GM23338 (cell line): ENCODE measurements around the gene ARL4A.

Source experiments
- CTCF ChIP-seq, 2 experiments: fragments of 200-600 bp in 1 of 2; sonication (generic) in 1 of 2; conservative IDR thresholded peaks; 2 replicates each; pipeline versions ENCODE4 v1.5.1 to v1.6.1; 2016 to 2017; ENCODE audit warnings: antibody characterized with exemption in 2 of 2, low read depth in 2 of 2, mild to moderate bottlenecking in 2 of 2, moderate library complexity in 1 of 2
- ETS1 ChIP-seq: IDR thresholded peaks from 2 replicates; pipeline ENCODE4 v1.6.1; 2016; ENCODE audit warnings: antibody characterized with exemption
- EZH2 ChIP-seq: fragments of 200-600 bp; sonication (generic); IDR thresholded peaks from one replicate; pipeline ENCODE4 v1.8.0; 2017; ENCODE audit warnings: antibody characterized with exemption, mild to moderate bottlenecking, low read depth; ENCODE audit not compliant: unreplicated experiment
- EZH2phosphoT487 ChIP-seq: fragments of 200-600 bp; sonication (generic); IDR thresholded peaks from one replicate; pipeline ENCODE4 v1.8.1; 2018; ENCODE audit warnings: antibody characterized with exemption; ENCODE audit not compliant: unreplicated experiment
- POLR2AphosphoS5 ChIP-seq: IDR thresholded peaks from 2 replicates; pipeline ENCODE4 v1.6.1; 2016; ENCODE audit warnings: antibody characterized with exemption, low read depth
- ZNF114 ChIP-seq: fragments of 250-450 bp; sonication (Bioruptor Pico); IDR thresholded peaks from 2 replicates; pipeline ENCODE4 v1.5.0; 2020; ENCODE audit warnings: mild to moderate bottlenecking, moderate library complexity
- ZNF331 ChIP-seq: fragments of 250-450 bp; sonication (Bioruptor Pico); IDR thresholded peaks from 2 replicates; pipeline ENCODE4 v1.5.0; 2020; ENCODE audit warnings: low read depth, mild to moderate bottlenecking, moderate library complexity

DNA sequence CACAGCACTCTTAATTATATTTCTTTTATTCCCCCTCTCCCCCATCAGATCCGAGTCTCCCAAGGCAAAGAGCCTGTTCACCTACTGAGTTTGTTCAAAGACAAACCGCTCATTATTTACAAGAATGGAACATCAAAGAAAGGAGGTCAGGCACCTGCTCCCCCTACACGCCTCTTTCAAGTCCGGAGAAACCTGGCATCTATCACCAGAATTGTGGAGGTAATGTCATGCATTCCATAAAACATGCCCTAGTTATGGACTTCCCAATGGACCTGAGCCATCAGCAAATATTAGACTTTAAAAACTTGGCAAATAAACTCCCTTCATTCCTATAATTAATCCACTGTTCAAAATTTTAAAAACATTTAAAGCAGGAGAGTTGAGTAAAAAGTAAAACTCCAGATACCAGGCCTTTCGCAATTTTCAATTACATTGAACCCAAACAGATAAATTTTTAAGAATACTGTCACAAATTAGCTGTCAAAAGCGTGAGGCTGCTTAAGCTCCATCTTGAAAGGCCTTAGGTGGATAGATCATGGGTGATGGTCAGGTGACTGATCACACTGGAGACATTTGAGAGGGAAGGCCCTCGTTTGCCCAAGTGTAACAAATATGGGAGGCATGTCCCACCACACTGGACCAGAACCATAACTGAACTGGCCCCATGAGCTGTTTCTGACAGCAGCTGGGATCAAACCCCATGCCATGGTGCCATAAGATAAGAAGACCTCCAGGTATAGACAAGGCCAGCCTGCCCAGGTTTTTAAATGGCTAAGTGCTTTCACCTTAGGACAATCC, 46.9 kb upstream of the ARL4A start:
- no peak for TF ChIP-seq CTCF (conservative IDR thresholded peaks at IDR 0.05; ENCODE audit: low read depth in 2 of 2)
- no peak for TF ChIP-seq POLR2AphosphoS5
- TF ChIP-seq EZH2 = no peak
- TF ChIP-seq ETS1 = no peak
- no peak for TF ChIP-seq ZNF331 (CRISPR knock-in tag)
- no peak for TF ChIP-seq EZH2phosphoT487
- TF ChIP-seq ZNF114 = no peak
